Activated effector memory CD4-positive, alpha-beta T cell treated with anti-CD3 and anti-CD28 coated beads, Interleukin-2, amount 50 U/mL, for 16 hours (primary cell): ENCODE measurements around the gene UGT1A6.
"Not testable (repeated sequence)": the region's sequence is repeated elsewhere in the genome, so short reads cannot be mapped to it uniquely, and the experiment has no call there.

ENCODE experiments used
- DNase-seq: peaks from one replicate; pipeline ENCODE4 v3.0.0-alpha.2; 2020

The UGT1A6 gene

DNA sequence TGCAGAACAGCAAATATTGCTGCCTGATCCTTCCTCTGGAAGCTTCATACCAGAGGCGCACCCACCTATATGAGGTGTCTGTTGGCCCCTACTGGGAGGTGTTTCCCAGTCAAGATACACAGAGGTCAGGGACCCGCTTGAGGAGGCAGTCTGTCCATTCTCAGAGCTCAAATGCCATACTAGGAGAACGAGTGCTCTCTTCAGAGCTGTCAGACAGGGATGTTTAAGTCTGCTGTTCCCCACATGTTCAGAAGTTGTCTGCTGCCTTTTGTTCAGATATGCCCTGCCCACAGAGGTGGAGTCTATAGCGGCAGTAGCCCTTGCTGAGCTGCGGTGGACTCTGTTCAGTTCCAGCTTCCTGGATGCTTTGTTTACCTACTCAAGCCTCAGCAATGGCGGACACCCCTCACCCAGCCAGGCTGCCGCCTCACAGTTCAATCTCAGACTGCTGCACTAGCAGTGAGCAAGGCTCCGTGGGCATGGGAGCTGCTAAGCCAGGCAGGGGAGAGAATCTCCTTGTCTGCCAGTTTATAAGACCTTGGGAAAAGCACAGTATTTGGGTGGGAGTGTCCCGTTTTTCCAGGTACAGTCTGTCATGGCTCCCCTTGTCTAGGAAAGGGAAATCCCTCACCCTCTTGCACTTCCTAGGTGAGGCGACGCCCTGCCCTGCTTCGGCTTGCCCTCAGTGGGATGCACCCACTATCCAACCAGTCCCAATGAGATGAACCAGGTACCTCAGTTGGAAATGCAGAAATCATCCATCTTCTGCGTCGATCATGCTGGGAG is 44.4 kb downstream of the UGT1A6 start:
- not testable (repeated sequence) for DNase-seq

DNA sequence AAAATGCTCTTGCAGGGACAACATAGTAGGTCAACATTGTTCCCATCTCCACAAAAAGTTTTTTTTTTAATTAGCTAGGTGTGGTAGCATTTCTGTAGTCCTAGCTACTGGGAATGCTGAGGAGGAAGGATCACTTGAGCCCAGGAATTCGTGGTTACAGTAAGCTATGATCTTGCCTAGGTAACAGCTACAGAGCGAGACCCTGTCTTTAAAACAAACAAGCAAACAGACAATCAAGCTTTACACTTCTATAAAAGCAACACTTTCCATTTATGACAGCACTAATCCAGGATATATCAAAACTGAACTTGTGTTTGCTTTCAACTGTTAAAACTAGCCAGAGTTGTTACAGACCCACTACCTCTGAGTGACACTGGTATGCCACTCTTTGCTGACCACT is 48.2 kb downstream of the UGT1A6 start:
- no peak for DNase-seq

DNA sequence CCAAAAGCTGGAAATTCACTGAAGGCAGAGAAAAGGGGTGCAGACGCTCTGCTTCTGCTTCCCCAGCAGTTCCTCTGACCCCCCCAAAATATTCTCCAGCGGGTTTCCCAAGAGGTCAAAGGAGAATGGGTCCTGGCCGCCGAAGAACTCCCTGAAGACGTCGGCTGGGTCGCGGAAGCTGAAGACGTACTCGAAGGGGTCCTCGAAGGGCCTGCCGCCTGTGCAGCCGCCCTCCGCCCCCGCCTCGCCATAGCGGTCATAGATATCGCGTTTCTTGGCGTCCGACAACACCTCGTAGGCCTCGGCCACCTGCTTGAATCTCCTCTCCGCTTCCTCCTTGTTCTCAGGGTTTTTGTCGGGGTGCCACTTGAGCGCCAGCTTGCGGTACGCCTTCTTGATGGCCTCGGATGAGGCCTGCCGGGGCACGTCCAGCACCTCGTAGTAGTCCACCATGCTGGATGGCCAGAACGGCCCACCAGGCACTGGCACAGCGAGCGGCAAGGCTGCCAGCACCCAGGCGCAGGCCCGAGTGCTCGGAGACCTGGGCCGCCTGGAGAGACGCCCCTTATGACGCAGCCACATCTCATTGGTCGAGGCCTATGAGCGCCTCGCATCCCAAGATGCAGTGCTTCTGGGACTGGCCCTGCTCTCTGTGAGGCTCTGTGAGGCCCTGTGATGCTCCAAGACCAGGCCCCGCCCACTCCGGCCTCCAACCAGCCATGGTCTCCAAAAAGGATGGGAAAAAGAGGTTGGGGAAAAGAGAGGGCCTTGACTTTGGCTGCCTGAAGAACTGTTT is 51.0 kb downstream of the UGT1A6 start:
- DNase-seq: no peak

DNA sequence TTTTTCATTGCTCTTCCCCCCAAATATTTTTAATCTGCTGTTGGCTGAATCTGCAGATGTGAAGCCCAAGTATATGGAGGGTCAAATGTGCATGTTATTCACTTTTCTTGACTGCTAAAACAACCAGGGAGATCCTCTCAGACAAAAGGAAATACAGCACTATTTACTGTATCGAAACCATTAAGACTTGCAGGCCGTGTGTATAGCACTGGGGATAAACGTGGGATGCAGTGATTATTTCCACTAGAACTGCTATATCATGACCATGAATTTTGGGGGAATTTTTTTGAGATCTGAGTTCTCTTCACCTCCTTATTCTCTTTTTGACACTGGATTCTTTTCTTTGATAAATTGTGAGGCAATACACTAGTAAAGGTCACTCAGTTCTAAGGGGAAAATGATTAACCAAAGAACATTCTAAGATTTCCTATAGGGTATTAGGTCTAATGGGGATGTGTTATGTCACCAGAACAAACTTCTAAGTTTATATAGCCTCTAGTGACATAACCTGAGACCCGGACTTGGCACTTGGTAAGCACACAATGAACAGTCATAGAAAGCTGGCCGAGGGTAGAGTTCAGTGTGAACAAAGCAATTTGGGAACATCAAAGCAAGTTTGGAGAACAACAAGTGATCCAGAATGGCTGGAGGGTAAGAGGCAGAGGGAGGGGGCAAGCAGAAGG is 52.5 kb downstream of the UGT1A6 start:
- DNase-seq: no peak

DNA sequence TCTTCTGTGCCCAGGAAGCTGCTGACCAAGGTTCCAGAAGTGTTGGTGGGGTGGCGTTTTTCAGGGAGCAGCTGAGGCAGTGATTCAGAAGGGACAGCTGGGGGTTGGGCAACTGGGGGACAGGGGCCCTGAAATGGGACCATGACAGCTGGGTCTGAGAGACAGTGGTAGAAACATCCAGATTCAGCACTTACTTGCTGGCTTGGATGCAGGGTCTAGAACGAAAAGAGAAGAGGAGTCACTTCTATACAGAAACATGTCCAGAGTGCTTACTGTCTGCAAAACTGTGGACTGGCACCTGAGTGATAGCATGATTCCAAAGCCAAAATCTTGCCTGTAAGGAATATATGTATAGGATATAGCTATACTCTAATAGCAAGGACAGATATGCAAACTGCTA is 53.1 kb downstream of the UGT1A6 start:
- DNase-seq: not testable (repeated sequence)

DNA sequence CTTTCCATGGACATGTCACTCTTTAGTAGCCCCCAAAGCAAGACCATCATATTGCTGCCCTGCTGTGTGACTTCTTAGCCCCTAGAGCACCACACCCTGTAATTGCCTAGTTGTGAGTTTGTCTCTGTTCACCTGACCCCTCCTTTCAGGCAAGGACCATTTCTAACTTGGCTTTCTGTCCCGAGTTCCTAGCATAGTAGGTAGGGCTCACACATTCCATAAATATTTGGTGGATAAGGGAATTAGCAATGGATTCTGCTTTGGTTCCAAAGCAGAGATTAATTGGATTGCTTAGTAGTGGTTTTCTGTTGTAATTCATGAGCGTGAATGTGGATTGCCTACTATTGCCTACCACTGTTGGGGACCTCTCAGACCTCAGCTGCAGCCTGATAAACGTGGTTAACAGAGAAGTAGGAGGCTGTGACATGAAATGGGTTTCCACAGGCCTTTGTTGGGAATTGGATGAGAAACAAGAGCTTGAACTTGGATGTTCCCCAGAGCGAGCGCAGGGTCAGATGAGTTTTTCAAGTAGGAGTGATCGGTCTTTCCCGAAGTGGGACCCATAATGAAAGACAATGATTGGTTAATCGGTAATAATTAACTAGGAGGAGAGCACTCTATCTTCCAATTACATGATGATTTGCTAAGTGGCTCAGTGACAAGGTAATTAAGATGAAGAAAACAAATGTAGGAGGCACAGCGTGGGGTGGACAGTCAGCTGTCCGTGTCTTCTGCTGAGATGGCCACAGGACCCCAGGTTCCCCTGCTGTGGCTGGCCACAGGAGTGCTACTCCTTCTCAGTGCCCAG is 54.0 kb downstream of the UGT1A6 start:
- no peak for DNase-seq

DNA sequence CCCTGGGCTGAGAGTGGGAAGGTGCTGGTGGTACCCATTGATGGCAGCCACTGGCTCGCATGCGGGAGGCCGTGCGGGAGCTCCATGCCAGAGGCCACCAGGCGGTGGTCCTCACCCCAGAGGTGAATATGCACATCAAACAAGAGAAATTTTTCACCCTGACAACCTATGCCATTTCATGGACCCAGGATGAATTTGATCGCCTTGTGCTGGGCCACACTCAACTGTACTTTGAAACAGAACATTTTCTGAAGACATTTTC is 54.5 kb downstream of the UGT1A6 start:
- DNase-seq: no peak

DNA sequence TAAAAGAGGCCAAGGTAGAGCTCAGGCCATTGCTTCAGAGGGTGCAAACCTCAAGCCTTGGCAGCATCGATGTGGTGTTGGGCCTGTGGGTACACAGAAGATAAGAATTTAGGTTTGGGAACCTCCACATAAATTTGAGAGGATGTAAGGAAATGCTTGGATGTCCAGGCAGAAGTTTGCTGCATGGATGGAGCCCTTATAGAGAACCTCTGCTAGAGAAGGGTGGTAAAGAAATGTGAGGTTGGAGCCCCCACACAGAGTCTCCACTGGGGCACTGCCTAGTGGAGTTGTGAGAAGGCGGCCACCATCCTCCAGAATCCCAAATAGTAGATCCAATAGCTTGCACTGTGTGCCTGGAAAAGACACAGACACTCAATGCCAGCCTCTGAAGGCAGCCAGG is 58.0 kb downstream of the UGT1A6 start:
- DNase-seq: not testable (repeated sequence)

DNA sequence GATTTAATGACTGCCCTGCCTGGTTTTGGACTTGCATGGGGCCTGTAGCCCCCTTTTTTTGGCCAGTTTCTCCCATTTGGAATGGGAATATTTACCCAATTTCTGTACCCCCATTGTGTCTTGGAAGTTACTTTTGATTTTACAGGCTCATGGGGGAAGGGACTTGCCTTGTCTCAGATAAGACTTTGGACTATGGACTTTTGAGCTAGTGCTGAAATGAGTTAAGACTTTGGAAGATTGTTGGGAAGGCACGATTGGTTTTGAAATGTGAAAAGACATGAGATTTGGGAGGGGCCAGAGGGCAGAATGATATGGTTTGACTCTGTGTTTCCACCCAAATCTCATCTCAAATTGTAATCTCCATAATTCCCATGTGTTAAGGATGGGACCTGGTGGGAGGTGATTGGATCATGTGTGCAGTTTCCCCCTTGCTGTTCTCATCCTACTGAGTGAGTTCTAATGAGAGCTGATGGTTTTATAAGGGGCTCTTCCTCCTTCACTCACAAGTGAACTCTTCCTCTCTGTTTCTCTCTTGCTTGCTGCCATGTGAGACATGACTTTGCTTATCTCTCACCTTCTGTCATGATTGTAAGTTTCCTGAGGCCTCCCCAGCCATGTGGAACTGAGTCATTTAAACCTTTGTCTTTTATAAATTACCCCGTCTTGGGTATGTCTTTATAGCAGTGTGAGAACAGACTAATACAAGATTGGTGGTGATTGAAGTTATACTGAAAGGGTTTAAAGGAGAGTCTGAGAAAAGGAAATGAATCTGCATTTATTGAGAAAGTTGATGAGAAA is 58.7 kb downstream of the UGT1A6 start:
- DNase-seq: not testable (repeated sequence)

DNA sequence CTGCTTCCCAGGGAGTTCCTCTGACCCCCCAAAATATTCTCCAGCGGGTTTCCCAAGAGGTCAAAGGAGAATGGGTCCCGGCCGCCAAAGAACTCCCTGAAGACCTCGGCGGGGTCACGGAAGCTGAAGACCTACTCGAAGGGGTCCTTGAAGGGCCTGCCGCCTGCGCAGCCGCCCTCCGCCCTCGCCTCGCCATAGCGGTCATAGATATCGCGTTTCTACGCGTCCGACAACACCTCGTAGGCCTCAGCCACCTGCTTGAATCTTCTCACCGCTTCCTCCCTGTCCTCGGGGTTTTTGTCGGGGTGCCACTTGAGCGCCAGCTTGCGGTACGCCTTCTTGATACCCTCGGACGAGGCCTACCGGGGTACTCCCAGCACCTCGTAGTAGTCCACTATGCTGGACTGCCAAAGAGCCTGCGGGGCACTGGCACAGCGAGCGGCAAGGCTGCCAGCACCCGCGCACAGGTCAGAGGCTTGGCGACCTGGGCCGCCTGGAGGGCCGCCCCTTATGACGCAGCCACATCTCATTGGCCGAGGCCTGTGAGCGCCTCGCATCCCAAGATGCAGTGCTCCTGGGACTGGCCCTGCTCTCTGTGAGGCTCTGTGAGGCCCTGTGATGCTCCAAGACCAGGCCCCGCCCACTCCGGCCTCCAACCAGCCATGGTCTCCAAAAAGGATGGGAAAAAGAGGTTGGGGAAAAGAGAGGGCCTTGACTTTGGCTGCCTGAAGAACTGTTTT is 62.4 kb downstream of the UGT1A6 start:
- no peak for DNase-seq

DNA sequence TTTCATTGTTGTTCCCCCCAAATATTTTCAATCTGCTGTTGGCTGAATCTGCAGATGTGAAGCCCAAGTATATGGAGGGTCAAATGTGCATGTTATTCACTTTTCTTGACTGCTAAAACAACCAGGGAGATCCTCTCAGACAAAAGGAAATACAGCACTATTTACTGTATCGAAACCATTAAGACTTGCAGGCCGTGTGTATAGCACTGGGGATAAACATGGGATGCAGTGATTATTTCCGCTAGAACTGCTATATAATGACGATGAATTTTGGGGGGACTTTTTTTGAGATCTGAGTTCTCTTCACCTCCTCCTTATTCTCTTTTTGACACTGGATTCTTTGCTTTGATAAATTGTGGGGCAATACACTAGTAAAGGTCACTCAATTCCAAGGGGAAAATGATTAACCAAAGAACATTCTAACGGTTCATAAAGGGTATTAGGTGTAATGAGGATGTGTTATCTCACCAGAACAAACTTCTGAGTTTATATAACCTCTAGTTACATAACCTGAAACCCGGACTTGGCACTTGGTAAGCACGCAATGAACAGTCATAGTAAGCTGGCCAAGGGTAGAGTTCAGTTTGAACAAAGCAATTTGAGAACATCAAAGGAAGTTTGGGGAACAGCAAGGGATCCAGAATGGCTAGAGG is 63.9 kb downstream of the UGT1A6 start:
- no peak for DNase-seq

DNA sequence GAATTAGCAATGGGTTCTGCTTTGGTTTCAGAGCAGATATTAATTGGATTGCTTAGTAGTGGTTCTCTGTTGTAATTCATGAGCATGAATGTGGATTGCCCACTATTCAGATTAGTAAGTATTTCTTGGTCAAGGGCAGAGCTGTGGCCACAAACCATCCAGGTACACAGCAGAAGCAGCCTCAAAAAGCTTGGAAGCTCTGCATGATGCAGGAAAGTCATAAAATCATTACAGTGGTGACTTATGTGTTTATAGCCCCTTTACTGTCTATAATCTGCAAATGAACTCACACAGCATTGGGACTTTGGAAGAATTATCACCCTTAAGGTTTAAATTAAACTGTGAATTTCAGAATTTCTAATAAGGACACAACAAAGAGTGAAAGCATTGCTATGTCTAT is 65.5 kb downstream of the UGT1A6 start:
- no peak for DNase-seq

DNA sequence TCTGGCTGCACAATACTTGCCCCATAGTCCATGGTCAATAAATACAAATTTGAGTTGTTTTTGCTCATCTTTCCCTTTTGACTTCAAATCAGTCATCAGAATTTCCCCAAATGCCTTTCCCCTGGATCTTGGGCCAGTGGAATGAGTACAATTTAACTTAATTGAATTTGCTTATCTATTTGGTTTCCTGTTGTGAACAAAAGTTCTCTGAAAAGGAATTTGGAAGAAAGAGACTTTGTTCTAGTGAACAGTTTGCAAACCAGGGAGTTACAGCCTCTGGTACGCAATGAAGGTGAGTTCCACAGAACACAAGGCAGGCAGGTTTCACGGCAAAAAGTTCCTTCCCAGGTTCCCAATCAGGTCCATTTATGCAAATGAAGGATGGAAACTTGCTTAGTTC is 66.2 kb downstream of the UGT1A6 start:
- DNase-seq: no peak

DNA sequence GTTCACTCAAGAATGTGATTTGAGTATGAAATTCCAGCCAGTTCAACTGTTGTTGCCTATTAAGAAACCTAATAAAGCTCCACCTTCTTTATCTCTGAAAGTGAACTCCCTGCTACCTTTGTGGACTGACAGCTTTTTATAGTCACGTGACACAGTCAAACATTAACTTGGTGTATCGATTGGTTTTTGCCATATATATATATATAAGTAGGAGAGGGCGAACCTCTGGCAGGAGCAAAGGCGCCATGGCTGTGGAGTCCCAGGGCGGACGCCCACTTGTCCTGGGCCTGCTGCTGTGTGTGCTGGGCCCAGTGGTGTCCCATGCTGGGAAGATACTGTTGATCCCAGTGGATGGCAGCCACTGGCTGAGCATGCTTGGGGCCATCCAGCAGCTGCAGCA is 67.4 kb downstream of the UGT1A6 start, which contains the start of gene UGT1A1:
Gene UGT1A1 (plus strand): TSS at position 228 of the 400 bp plus-strand sequence. CDS start 18 bp downstream, at position 246.
- DNase-seq: no peak

DNA sequence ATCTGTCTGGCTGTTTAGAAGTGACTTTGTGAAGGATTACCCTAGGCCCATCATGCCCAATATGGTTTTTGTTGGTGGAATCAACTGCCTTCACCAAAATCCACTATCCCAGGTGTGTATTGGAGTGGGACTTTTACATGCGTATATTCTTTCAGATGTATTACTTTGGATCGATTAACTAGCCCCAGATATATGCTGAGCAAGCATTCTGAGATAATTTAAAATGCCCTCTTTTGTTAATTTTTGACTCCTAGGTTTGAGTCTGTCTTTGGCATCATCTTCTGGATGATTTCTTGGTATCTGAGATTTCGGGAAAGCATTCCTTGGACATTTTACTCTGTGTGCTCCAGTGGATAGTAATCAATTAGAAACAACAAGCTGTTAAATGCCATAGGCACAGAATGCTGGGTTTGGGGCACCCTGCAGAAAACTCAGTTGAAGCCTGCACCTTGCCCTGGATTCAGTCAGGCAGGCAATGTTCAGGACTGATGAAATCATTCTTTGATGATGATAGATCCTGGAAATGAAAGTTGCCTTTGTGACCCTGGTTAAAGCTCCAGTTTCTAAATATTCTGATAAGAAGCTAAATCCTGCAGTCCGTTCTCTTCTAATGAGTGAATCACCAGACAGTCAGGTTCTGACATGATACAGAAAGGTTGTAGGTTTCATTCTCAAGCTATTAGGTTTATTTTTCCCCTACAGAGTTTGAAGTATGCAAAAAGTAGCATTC is 68.5 kb downstream of the UGT1A6 start:
- DNase-seq: no peak

DNA sequence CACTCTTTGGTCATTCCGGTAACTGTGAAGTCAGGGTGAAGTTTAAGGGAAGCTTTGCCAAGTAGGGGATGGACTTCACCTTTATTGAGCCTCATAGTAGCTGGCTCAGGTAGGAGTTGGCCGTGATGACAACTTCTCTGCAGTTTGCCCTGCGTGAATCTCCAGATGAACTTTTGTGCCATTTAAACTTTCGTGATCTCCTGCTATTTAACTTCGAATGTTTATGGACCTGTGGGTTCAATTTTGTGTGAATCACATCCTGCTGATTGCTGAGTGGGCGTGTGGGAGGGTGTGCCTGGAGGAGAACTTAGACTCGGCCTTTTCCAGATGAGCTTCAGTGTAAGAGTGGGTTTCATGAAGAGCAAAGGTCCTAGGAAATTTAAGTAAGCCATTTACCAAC is 71.6 kb downstream of the UGT1A6 start:
- DNase-seq: no peak

DNA sequence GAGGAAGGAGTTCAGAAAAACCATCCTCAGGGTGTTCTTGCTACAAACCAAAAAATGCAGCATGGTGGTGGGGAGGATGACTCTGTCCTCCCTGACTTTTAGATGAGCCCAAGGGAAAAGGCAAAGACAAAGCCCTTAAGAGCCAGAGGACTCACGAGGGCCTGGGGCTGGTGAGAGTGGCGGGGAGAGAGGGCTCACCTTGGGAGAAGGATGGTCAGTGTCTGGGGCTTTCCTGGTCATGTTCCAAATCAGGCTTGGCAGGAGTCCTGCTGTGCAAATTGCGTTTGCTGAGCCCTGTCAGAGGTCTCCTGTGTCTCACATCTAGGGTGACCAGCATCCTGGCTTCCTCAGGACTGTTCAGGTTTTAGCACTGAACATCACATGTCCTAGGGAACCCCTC is 72.1 kb downstream of the UGT1A6 start:
- no peak for DNase-seq

DNA sequence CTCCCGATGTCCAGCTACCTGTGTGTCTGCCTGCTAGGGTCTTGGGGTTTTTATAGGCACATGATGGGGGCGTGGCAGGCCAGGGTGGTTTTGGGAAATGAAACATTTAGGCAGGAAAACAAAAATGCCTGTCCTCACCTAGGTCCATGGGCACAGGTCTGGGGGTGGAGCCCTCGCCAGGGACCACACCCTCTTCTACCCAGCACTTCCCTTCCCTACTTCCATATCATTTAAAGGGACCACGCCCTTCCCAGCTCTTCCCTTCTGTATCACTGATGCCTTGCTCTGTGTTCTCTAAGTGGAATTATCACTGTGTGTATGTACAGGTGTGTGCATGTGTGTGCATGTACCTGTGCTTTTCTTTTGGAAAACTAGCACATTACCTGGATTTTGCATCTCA is 73.7 kb downstream of the UGT1A6 start:
- no peak for DNase-seq

DNA sequence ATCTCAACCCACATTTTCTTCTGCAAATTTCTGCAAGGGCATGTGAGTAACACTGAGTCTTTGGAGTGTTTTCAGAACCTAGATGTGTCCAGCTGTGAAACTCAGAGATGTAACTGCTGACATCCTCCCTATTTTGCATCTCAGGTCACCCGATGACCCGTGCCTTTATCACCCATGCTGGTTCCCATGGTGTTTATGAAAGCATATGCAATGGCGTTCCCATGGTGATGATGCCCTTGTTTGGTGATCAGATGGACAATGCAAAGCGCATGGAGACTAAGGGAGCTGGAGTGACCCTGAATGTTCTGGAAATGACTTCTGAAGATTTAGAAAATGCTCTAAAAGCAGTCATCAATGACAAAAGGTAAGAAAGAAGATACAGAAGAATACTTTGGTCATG is 75.4 kb downstream of the UGT1A6 start:
- DNase-seq: no peak

DNA sequence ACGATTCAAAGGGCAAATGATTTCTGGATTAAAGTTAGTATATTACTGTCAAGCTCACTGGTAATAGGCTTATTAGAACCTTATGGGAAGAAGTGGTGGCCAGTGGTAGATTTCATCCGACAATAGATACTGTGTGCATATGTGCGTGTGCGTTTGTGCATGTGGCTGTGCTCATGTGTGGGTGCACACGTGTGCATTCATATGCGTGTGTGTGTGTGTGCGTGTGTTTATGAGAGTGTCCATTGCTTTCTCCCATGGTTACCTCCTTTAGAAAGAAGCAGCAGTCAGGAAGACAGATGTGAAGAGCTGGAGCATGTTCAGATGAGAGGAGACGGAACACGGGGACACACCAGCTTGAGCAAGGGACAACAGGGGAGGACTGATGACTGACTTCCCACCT is 76.6 kb downstream of the UGT1A6 start:
- DNase-seq: no peak
